HepG2 (cell line): ENCODE results near the gene UBE4A. TPM values are rescaled to one million over a fixed set of nuclear protein-coding genes. Genes with fewer than 3 reads are reported as not detected.

Experiments
- ARHGAP35 ChIP-seq: sonication (generic); formaldehyde crosslinking; IDR thresholded peaks from 2 replicates; pipeline ENCODE4 v1.9.0; 2022; ENCODE audit warnings: mild to moderate bottlenecking, inconsistent platforms, moderate library complexity, missing genetic modification reagents, borderline replicate concordance
- CEBPZ ChIP-seq: IDR thresholded peaks from 2 replicates; pipeline ENCODE4 v1.6.1; 2012; ENCODE audit warnings: low read length, improper control_type of control experiment
- IRX3 ChIP-seq: sonication (generic); formaldehyde crosslinking; IDR thresholded peaks from 2 replicates; pipeline ENCODE4 v1.8.1; 2023; ENCODE audit warnings: mild to moderate bottlenecking, low read depth, missing genetic modification reagents, borderline replicate concordance
- MLX ChIP-seq: IDR thresholded peaks from 2 replicates; pipeline ENCODE4 v1.6.1; 2016
- MYPOP ChIP-seq: sonication (generic); formaldehyde crosslinking; IDR thresholded peaks from 2 replicates; pipeline ENCODE4 v1.8.1; 2023; ENCODE audit warnings: mild to moderate bottlenecking, moderate library complexity, missing genetic modification reagents
- PLSCR1 ChIP-seq: sonication (generic); formaldehyde crosslinking; IDR thresholded peaks from 2 replicates; pipeline ENCODE4 v1.5.0; 2020; ENCODE audit warnings: missing genetic modification reagents, mild to moderate bottlenecking, borderline replicate concordance
- POLR2AphosphoS5 ChIP-seq: IDR thresholded peaks from 2 replicates; pipeline ENCODE4 v1.6.1; 2012; ENCODE audit warnings: low read depth, low read length
- REL ChIP-seq: sonication (generic); formaldehyde crosslinking; conservative IDR thresholded peaks from 2 replicates; pipeline ENCODE4 v1.8.0; 2022; ENCODE audit warnings: mild to moderate bottlenecking, missing genetic modification reagents, moderate library complexity
- SOX5 ChIP-seq: IDR thresholded peaks from 2 replicates; pipeline ENCODE4 v1.6.1; 2016; ENCODE audit warnings: borderline replicate concordance
- TERF1 ChIP-seq: sonication (generic); formaldehyde crosslinking; IDR thresholded peaks from 2 replicates; pipeline ENCODE4 v1.8.0; 2022; ENCODE audit warnings: mild to moderate bottlenecking, missing genetic modification reagents, moderate library complexity
- TFDP2 ChIP-seq: sonication (generic); formaldehyde crosslinking; IDR thresholded peaks from 2 replicates; pipeline ENCODE4 v1.4.0; 2020; ENCODE audit warnings: missing genetic modification reagents
- TSC22D2 ChIP-seq: sonication (generic); formaldehyde crosslinking; IDR thresholded peaks from 2 replicates; pipeline ENCODE4 v1.5.1; 2020; ENCODE audit warnings: missing genetic modification reagents, mild to moderate bottlenecking, borderline replicate concordance
- U2AF2 ChIP-seq: fragments of 200-400 bp; formaldehyde crosslinking; IDR thresholded peaks from 2 replicates; pipeline ENCODE4 v1.6.1; 2017; ENCODE audit warnings: low read depth, mild to moderate bottlenecking, low read length
- WIZ ChIP-seq: sonication (generic); formaldehyde crosslinking; IDR thresholded peaks from 2 replicates; pipeline ENCODE4 v1.5.1; 2020; ENCODE audit warnings: mild to moderate bottlenecking, missing genetic modification reagents
- ZMYM3 ChIP-seq: sonication (generic); formaldehyde crosslinking; IDR thresholded peaks from 2 replicates; pipeline ENCODE4 v1.5.1; 2020; ENCODE audit warnings: mild to moderate bottlenecking, missing genetic modification reagents
- ZNF326 ChIP-seq: sonication (generic); formaldehyde crosslinking; IDR thresholded peaks from 2 replicates; pipeline ENCODE4 v1.4.0; 2020; ENCODE audit warnings: missing genetic modification reagents, borderline replicate concordance
- ZNF337 ChIP-seq: sonication (generic); formaldehyde crosslinking; IDR thresholded peaks from 2 replicates; pipeline ENCODE4 v1.5.1; 2020; ENCODE audit warnings: missing genetic modification reagents, low read depth, mild to moderate bottlenecking, borderline replicate concordance
- ZNF430 ChIP-seq: sonication (generic); formaldehyde crosslinking; IDR thresholded peaks from 2 replicates; pipeline ENCODE4 v1.9.0; 2021; ENCODE audit warnings: mild to moderate bottlenecking, missing genetic modification reagents
- ZNF431 ChIP-seq: sonication (generic); formaldehyde crosslinking; IDR thresholded peaks from 2 replicates; pipeline ENCODE4 v1.9.0; 2022; ENCODE audit warnings: missing genetic modification reagents, low read depth, mild to moderate bottlenecking, borderline replicate concordance
- ZNF614 ChIP-seq: IDR thresholded peaks from 2 replicates; pipeline ENCODE4 v1.6.1; 2018; ENCODE audit warnings: missing biosample characterization, missing genetic modification reagents, inconsistent platforms, borderline replicate concordance
- polyA plus RNA-seq, 8 experiments: library from polyadenylated mRNA; depleted of rRNA in 3 of 8; stranded (reverse) in 7 of 8; unstranded in 1 of 8; fragments of >200 nt; fragmentation: Illumina TruSeq in 4 of 8; extraction: Trizol in 4 of 8; gene quantifications; 2 replicates each; pipeline versions ENCODE4 v1.2.1 to v1.2.3, GENCODE V29; 2011 to 2016; ENCODE audit warnings: low read depth in 4 of 8, missing spikeins in 1 of 8, mixed read lengths in 1 of 8; ENCODE audit not compliant: insufficient read depth in 1 of 8
- total RNA-seq, 5 experiments: library from RNA; depleted of rRNA; stranded (reverse); fragments of >200 nt; fragmentation: Illumina TruSeq; extraction: Trizol; gene quantifications; 2 replicates each; pipeline ENCODE4 v1.2.3, GENCODE V29; 2016; ENCODE audit warnings: low read depth in 1 of 5

Gene UBE4A
- total and polyA plus RNA-seq, 2 of the 13 experiments (the other 11 are each of a cell fraction or from before 2014, with no cell fraction given), result 15.1 to 32.7 TPM

- no peak for TF ChIP-seq MYPOP (CRISPR knock-in tag)
- TF ChIP-seq ZMYM3 (CRISPR knock-in tag), result peak; percentile 20; the same call in 1 of the 2 replicates
- TF ChIP-seq U2AF2, result 0 out of 2 replicates have a peak, but pooled peaks have one; percentile 28
- TF ChIP-seq ZNF326 (CRISPR knock-in tag), result no peak
- no peak; the same call in 1 of the 2 replicates for TF ChIP-seq TSC22D2 (CRISPR knock-in tag)
- no peak for TF ChIP-seq ZNF337
- TF ChIP-seq WIZ, result no peak
- peak; percentile 60; the same call in 1 of the 2 replicates for TF ChIP-seq POLR2AphosphoS5
- no peak for TF ChIP-seq REL (CRISPR knock-in tag)
- no peak for TF ChIP-seq ZNF431 (CRISPR knock-in tag)
- no peak for TF ChIP-seq CEBPZ
- TF ChIP-seq TFDP2 (CRISPR knock-in tag), result peak; percentile 34; the same call in 1 of the 2 replicates
- 0 out of 2 replicates have a peak, but pooled peaks have one; percentile 19 for TF ChIP-seq ZNF614
- TF ChIP-seq PLSCR1 (CRISPR knock-in tag), result 0 out of 2 replicates have a peak, but pooled peaks have one; percentile 25
- 0 out of 2 replicates have a peak, but pooled peaks have one; percentile 2 for TF ChIP-seq SOX5 (CRISPR knock-in tag)
- 0 out of 2 replicates have a peak, but pooled peaks have one; percentile 45 for TF ChIP-seq ARHGAP35 (CRISPR knock-in tag)
- peak; percentile 60; the same call in 1 of the 2 replicates for TF ChIP-seq ZNF430 (CRISPR knock-in tag)
- peak; percentile 41; the same call in 1 of the 2 replicates for TF ChIP-seq IRX3 (CRISPR knock-in tag)
- TF ChIP-seq TERF1 (CRISPR knock-in tag), result 0 out of 2 replicates have a peak, but pooled peaks have one; percentile 17
- 0 out of 2 replicates have a peak, but pooled peaks have one; percentile 7 for TF ChIP-seq MLX
These were observed 76.0 kb downstream of the UBE4A start (continued) for GRCh38 chr11:118435290-118435892.
